Ammon's horn (tissue), 1 donor: ENCODE data around the gene DHX15.

Experiments used
- DNase-seq: peaks from one replicate; pipeline ENCODE4 v3.0.0-alpha.2; 2016; ENCODE audit warnings: low spot score

The DHX15 gene

GRCh38 chr4:24482871-24483270 is 101.5 kb downstream of the DHX15 start:
- DNase-seq: no peak

- DNase-seq: no peak
Observed at GRCh38 chr4:24477919-24478318, 106.4 kb downstream of the DHX15 start.
